ENCODE measurements around the gene CLECL1.
"Not testable (repeated sequence)": the region's sequence is repeated elsewhere in the genome, so short reads cannot be mapped to it uniquely, and the experiment has no call there.

GRCh38 chr12:9685366-9685765 lies 47.5 kb downstream of the CLECL1 start:
- TF ChIP-seq POLR2A (IDR thresholded peaks at IDR 0.05; ENCODE audit: control extremely low read depth in 1 of 2, low read depth in 2 of 2, low read length in 2 of 2); CTCF (IDR thresholded peaks at IDR 0.05; ENCODE audit: control extremely low read depth in 1 of 3, insufficient read depth in 1 of 3, low read depth in 1 of 3, low read length in 3 of 3); SUZ12 (IDR thresholded peaks at IDR 0.05; ENCODE audit: low read length); EP300 (IDR thresholded peaks at IDR 0.05; ENCODE audit: borderline replicate concordance in 1 of 2, low read depth in 2 of 2, low read length in 2 of 2); RNF2 (IDR thresholded peaks at IDR 0.05; ENCODE audit: borderline replicate concordance, low read depth, low read length, missing control alignments, poor library complexity, severe bottlenecking); SP4 (IDR thresholded peaks at IDR 0.05; ENCODE audit: low read length); RAD21 (IDR thresholded peaks at IDR 0.05 in 1 of 2, conservative IDR thresholded peaks at IDR 0.05 in 1 of 2; ENCODE audit: low read depth in 2 of 2, low read length in 2 of 2); SIX5 (IDR thresholded peaks at IDR 0.05; ENCODE audit: low read depth, low read length); RBBP5 (IDR thresholded peaks at IDR 0.05; ENCODE audit: borderline replicate concordance, low read depth, low read length); POLR2AphosphoS5 (IDR thresholded peaks at IDR 0.05; ENCODE audit: low read depth, low read length); KDM1A (IDR thresholded peaks at IDR 0.05; ENCODE audit: borderline replicate concordance, low read length); BCL11A (IDR thresholded peaks at IDR 0.05; ENCODE audit: low read depth in 2 of 2, low read length in 2 of 2); ATF2 (IDR thresholded peaks at IDR 0.05; ENCODE audit: low read length); JUND (IDR thresholded peaks at IDR 0.05; ENCODE audit: low read length): not testable (repeated sequence)
